Transverse colon (tissue), 4 donors: ENCODE results near the gene NEUROD2. TPM values are rescaled to one million over a fixed set of nuclear protein-coding genes. Genes with fewer than 3 reads are reported as not detected.

ENCODE experiments used
- DNase-seq: peaks from one replicate; pipeline ENCODE4 v3.0.0-alpha.2; 2019
- H3K27ac ChIP-seq, 4 donors: fragments of 200-600 bp; sonication (generic); 2 replicates each; pipeline ENCODE4 v1.5.1; 2016 to 2018; ENCODE audit warnings: inconsistent platforms in 4 of 4
- H3K27me3 ChIP-seq: fragments of 200-600 bp; sonication (generic); 2 replicates; pipeline ENCODE4 v1.5.1; 2017; ENCODE audit warnings: inconsistent platforms
- H3K36me3 ChIP-seq, 4 donors: fragments of 200-600 bp; sonication (generic); 2 replicates each; pipeline ENCODE4 v1.5.1; 2017 to 2019; ENCODE audit warnings: inconsistent platforms in 4 of 4
- H3K4me1 ChIP-seq, 4 donors: fragments of 200-600 bp; sonication (generic); 2 replicates each; pipeline ENCODE4 v1.5.1; 2017 to 2020; ENCODE audit warnings: inconsistent platforms in 4 of 4
- H3K4me3 ChIP-seq, 4 donors: fragments of 200-600 bp; sonication (generic); 1 replicate in 1 of 4; 2 replicates in 3 of 4; pipeline versions ENCODE4 v1.5.1 to v1.6.1; 2017 to 2019; ENCODE audit warnings: inconsistent platforms in 4 of 4
- H3K9me3 ChIP-seq, 2 donors: fragments of 200-600 bp; sonication (generic); 2 replicates each; pipeline ENCODE4 v1.5.1; 2017 to 2019; ENCODE audit warnings: inconsistent platforms in 2 of 2
- EP300 ChIP-seq: sonication (generic); formaldehyde crosslinking; IDR thresholded peaks from one replicate; pipeline ENCODE4 v1.6.1; 2017; ENCODE audit warnings: antibody characterized with exemption, low read depth
- POLR2A ChIP-seq: fragments of 450-650 bp; IDR thresholded peaks from one replicate; pipeline ENCODE4 v1.6.1; 2016; ENCODE audit warnings: antibody characterized with exemption, mild to moderate bottlenecking, moderate library complexity
- POLR2AphosphoS5 ChIP-seq, 3 donors: sonication (generic); formaldehyde crosslinking; IDR thresholded peaks; one replicate each; pipeline ENCODE4 v1.6.1; 2016; ENCODE audit warnings: antibody characterized with exemption in 3 of 3
- WGBS, 2 donors: methylation state at CpG; one replicate each; pipeline ENCODE4 v1.1.5; 2018; ENCODE audit warnings: low coverage in 1 of 2; 5-methylcytosine and 5-hydroxymethylcytosine counted together
- in situ Hi-C, 4 donors: fragments of 200-750 bp; cut with MboI; loops; one replicate each; pipeline versions ENCODE4 v1.15.0 to v1.15.1; 2017; ENCODE audit warnings: low sequenced_read_pairs in 3 of 4, low pct_ligation_motif_present in 1 of 4, low pct_unique_long_range_greater_than_20kb in 1 of 4
- intact Hi-C: fragments of 100-400 bp; cut with DNase I; formaldehyde crosslinking; loops from one replicate; pipeline ENCODE4 v1.15.1; 2023; ENCODE audit warnings: low total_unique reads
- total RNA-seq, 4 donors: library from RNA; depleted of rRNA; stranded (reverse); fragments of >200 nt; gene quantifications; one replicate each; pipeline ENCODE4 v1.1.0, GENCODE V29; 2016
- TF ChIP-seq, protein P1 (sequence below), 5 experiments: fragments of 200-600 bp in 3 of 5; fragments of 450-650 bp in 2 of 5; sonication (generic) in 3 of 5; IDR thresholded peaks; 1 replicate in 2 of 5; 2 replicates in 3 of 5; pipeline ENCODE4 v1.5.1; 2016 to 2017; ENCODE audit warnings: antibody characterized with exemption in 5 of 5, inconsistent platforms in 3 of 5, mild to moderate bottlenecking in 2 of 5, moderate library complexity in 1 of 5

The NEUROD2 gene
- total RNA-seq, 4 donors from 2014 or later = not detected

GRCh38 chr17:39598047-39598481, 9.7 kb downstream of the NEUROD2 start:
- intact Hi-C loops = loop anchor here (5.0 kb wide), 1 partner anchor 276 kb away; no protein-coding TSS in a partner anchor
- Histone ChIP-seq H3K4me3 (no peak overlapping the region), H3K27me3 (peaks cover 100% of the 10 kb centered on the region), H3K27ac (no peak overlapping the region), H3K36me3 (no peaks in the 10 kb centered on the region), H3K4me1 (peaks cover 3 to 15% (median 12%) of the 10 kb centered on the region in 4 donors), H3K9me3 (no peaks in the 10 kb centered on the region)
- WGBS, 2 donors = 20% methylated on average over 13 of the region's 13 CpGs; no CpG with 5 or more reads in 1 of the 2 donors
- in situ Hi-C loops = no loop called here
- no peak for TF ChIP-seq EP300
- TF ChIP-seq POLR2A = no peak
- no peak for TF ChIP-seq POLR2AphosphoS5 (IDR thresholded peaks at IDR 0.05)
- TF ChIP-seq, protein P1, sequence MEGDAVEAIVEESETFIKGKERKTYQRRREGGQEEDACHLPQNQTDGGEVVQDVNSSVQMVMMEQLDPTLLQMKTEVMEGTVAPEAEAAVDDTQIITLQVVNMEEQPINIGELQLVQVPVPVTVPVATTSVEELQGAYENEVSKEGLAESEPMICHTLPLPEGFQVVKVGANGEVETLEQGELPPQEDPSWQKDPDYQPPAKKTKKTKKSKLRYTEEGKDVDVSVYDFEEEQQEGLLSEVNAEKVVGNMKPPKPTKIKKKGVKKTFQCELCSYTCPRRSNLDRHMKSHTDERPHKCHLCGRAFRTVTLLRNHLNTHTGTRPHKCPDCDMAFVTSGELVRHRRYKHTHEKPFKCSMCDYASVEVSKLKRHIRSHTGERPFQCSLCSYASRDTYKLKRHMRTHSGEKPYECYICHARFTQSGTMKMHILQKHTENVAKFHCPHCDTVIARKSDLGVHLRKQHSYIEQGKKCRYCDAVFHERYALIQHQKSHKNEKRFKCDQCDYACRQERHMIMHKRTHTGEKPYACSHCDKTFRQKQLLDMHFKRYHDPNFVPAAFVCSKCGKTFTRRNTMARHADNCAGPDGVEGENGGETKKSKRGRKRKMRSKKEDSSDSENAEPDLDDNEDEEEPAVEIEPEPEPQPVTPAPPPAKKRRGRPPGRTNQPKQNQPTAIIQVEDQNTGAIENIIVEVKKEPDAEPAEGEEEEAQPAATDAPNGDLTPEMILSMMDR (IDR thresholded peaks at IDR 0.05) = no peak
- no peak for DNase-seq

DNA sequence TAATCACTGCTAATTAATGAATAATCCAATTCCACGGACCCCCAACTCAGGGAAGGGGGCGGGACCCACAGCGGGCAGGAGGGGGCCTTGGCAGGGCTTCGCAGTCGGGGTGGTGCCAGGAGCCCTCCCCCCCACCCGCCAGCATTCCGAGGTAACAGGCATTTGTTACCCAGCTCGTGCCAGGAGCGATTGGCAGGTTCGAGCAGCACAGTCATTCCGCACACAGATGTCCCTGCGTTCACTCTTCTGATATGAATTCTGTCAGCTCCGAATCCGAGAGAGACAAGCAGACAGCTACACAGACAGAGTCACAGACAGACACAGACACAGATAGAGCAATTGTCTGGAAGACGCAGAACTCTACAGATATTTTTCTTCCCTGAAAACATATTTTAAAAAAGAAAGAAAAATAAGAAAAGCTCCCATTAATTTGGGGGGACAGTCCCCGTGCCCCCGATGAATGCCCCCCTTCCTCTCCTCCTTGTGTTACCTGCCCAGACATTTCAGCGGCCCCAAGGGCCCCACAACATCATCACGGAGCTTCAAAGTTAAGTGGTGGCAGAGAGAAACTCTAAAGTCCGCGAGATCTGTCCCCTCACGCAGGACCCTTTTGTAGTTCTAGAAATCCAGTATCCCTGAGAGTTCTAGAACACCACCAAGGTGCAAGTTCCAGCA, 10.2 kb downstream of the NEUROD2 start:
- in situ Hi-C loops = no loop called here
- DNase-seq = no peak
- H3K27me3 ChIP-seq = peaks cover 100% of the 10 kb centered on the region
- no peak overlapping the region for H3K27ac ChIP-seq
- intact Hi-C loops = loop anchor here (5.0 kb wide), 1 partner anchor 275 kb away; no protein-coding TSS in a partner anchor
- peaks cover 3 to 15% (median 12%) of the 10 kb centered on the region in 4 donors for H3K4me1 ChIP-seq
- 14 to 23% methylated on average over 3 to 22 of the region's 22 CpGs for WGBS, 2 donors
- no peak overlapping the region for H3K4me3 ChIP-seq
- no peaks in the 10 kb centered on the region for H3K36me3 ChIP-seq
- no peak for TF ChIP-seq POLR2A
- no peak for TF ChIP-seq EP300
- no peak for TF ChIP-seq POLR2AphosphoS5 (IDR thresholded peaks at IDR 0.05)
- TF ChIP-seq, protein P1 (IDR thresholded peaks at IDR 0.05) = no peak
- H3K9me3 ChIP-seq = no peaks in the 10 kb centered on the region

DNA sequence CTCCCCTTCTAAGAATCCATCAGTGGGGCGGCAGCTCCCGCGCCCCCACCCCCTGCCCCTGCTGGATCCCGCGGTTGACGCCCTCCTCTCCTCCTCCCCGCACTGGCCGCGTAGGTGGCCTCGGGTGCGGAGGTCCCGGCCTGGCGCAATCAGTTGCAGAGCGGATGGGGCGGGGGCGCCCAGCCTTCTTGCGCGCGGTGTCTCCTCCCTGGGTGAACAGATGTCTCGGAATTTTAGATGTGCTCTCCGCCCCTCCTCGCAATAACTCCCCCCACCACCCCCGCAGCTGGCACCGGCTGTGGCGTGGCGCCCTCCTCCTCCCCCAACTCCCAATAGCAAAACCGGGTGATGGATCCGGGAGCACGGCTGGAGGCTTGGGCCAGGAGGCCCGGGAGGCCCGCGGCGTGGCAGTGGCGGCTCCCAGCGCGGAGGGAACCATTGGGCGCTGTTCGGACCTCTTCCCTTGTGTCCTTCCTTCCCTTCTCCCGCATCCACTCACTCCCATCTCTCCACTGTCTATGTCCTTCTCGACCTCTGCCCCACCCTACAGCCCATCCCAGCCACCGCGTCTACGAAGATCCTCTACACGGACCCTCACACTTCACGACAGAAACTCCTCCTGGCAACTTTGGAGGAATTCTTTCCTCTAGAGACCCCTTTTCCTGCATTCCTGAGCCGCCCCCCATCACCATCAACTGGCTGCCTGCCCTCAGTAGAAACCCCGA, 11.0 kb downstream of the NEUROD2 start:
- 10% methylated on average over 45 of the region's 47 CpGs; no CpG with 5 or more reads in 1 of the 2 donors for WGBS, 2 donors
- Histone ChIP-seq H3K36me3 (no peaks in the 10 kb centered on the region), H3K4me3 (no peak overlapping the region), H3K9me3 (no peaks in the 10 kb centered on the region), H3K27me3 (peaks cover 100% of the 10 kb centered on the region), H3K4me1 (peaks cover 3 to 15% (median 12%) of the 10 kb centered on the region in 4 donors), H3K27ac (no peak overlapping the region)
- TF ChIP-seq EP300 (no peak), POLR2AphosphoS5 (IDR thresholded peaks at IDR 0.05) (no peak), POLR2A (no peak)
- TF ChIP-seq, protein P1 (IDR thresholded peaks at IDR 0.05) = no peak
- in situ Hi-C loops = no loop called here
- no peak for DNase-seq
- intact Hi-C loops = loop anchor here (5.0 kb wide), 1 partner anchor 274 kb away; no protein-coding TSS in a partner anchor

GRCh38 chr17:39595928-39596510, 11.7 kb downstream of the NEUROD2 start:
- no peak overlapping the region for H3K4me3 ChIP-seq
- in situ Hi-C loops (no loop called here), intact Hi-C loops (loop anchor here (5.0 kb wide), 1 partner anchor 274 kb away; no protein-coding TSS in a partner anchor)
- TF ChIP-seq POLR2AphosphoS5 (IDR thresholded peaks at IDR 0.05) = no peak
- no peak for TF ChIP-seq EP300
- TF ChIP-seq POLR2A = no peak
- TF ChIP-seq, protein P1 (IDR thresholded peaks at IDR 0.05) = no peak
- peaks cover 98% of the 10 kb centered on the region for H3K27me3 ChIP-seq
- DNase-seq = no peak
- peaks cover 3 to 15% (median 12%) of the 10 kb centered on the region in 4 donors for H3K4me1 ChIP-seq
- WGBS, 2 donors = 28% methylated on average over 11 of the region's 11 CpGs; no CpG with 5 or more reads in 1 of the 2 donors
- H3K9me3 ChIP-seq = no peaks in the 10 kb centered on the region
- H3K27ac ChIP-seq = no peak overlapping the region
- no peaks in the 10 kb centered on the region for H3K36me3 ChIP-seq
